Mucosa of rectum (tissue), 2 donors: ENCODE measurements around the gene CACNA1E.
"Not testable (repeated sequence)": the region's sequence is repeated elsewhere in the genome, so short reads cannot be mapped to it uniquely, and the experiment has no call there.

Experiments
- H3K27ac ChIP-seq, 2 donors: one replicate each; pipeline ENCODE4 v1.7.0; 2013; ENCODE audit warnings: inconsistent platforms in 2 of 2, low read depth in 2 of 2, low read length in 2 of 2
- H3K27me3 ChIP-seq, 2 donors: one replicate each; pipeline ENCODE4 v1.7.0; 2013; ENCODE audit warnings: low read length in 2 of 2; ENCODE audit not compliant: control insufficient read depth in 2 of 2, insufficient read depth in 2 of 2
- H3K36me3 ChIP-seq, 2 donors: one replicate each; pipeline ENCODE4 v1.7.0; 2013; ENCODE audit warnings: low read length in 2 of 2; ENCODE audit not compliant: control insufficient read depth in 2 of 2, insufficient read depth in 2 of 2
- H3K4me1 ChIP-seq, 2 donors: one replicate each; pipeline ENCODE4 v1.7.0; 2013; ENCODE audit warnings: low read length in 2 of 2, mild to moderate bottlenecking in 1 of 2; ENCODE audit not compliant: control insufficient read depth in 2 of 2, insufficient read depth in 2 of 2
- H3K4me3 ChIP-seq, 2 donors: one replicate each; pipeline ENCODE4 v1.7.0; 2013; ENCODE audit warnings: low read length in 2 of 2
- H3K9ac ChIP-seq, 2 donors: one replicate each; pipeline ENCODE4 v1.7.0; 2013; ENCODE audit warnings: low read length in 2 of 2, low read depth in 1 of 2, mild to moderate bottlenecking in 1 of 2
- H3K9me3 ChIP-seq, 2 donors: one replicate each; pipeline ENCODE4 v1.7.0; 2013; ENCODE audit warnings: low read length in 2 of 2; ENCODE audit not compliant: control insufficient read depth in 2 of 2
- donor health status: healthy.
- donor health status: Normal muscosa, but diverticular disease.

The CACNA1E gene

GRCh38 chr1:181541458-181541857 is 58.1 kb downstream of the CACNA1E start:
- no peaks in the 10 kb centered on the region for H3K9me3 ChIP-seq
- no peak overlapping the region for H3K27ac ChIP-seq
- no peak overlapping the region for H3K4me3 ChIP-seq
- H3K36me3 ChIP-seq: no peaks in the 10 kb centered on the region
- no peaks in the 10 kb centered on the region for H3K4me1 ChIP-seq
- H3K9ac ChIP-seq: no peak overlapping the region
- H3K27me3 ChIP-seq: no peaks in the 10 kb centered on the region

- Histone ChIP-seq H3K9ac (no peak overlapping the region), H3K27ac (no peak overlapping the region), H3K27me3 (no peaks in the 10 kb centered on the region), H3K9me3 (no peaks in the 10 kb centered on the region), H3K36me3 (no peaks in the 10 kb centered on the region), H3K4me3 (no peak overlapping the region), H3K4me1 (no peaks in the 10 kb centered on the region)
Measured at GRCh38 chr1:181541947-181542346, 58.6 kb downstream of the CACNA1E start.

GRCh38 chr1:181542406-181542805 is 59.1 kb downstream of the CACNA1E start:
- not testable (repeated sequence) for H3K27me3 ChIP-seq, H3K27ac ChIP-seq, H3K9ac ChIP-seq, H3K36me3 ChIP-seq, H3K4me1 ChIP-seq, H3K4me3 ChIP-seq, H3K9me3 ChIP-seq

GRCh38 chr1:181545395-181545794 is 62.1 kb downstream of the CACNA1E start:
- H3K9ac ChIP-seq: no peak overlapping the region

GRCh38 chr1:181548497-181548896 is 65.2 kb downstream of the CACNA1E start:
- Histone ChIP-seq H3K4me3 (no peak overlapping the region), H3K27ac (no peak overlapping the region), H3K27me3 (no peaks in the 10 kb centered on the region), H3K4me1 (no peaks in the 10 kb centered on the region), H3K9ac (no peak overlapping the region), H3K36me3 (no peaks in the 10 kb centered on the region), H3K9me3 (no peaks in the 10 kb centered on the region)

More at GRCh38 chr1:181545395-181545794, 62.1 kb downstream of the CACNA1E start:
- Histone ChIP-seq H3K27me3 (no peaks in the 10 kb centered on the region), H3K36me3 (no peaks in the 10 kb centered on the region), H3K4me1 (no peaks in the 10 kb centered on the region), H3K4me3 (no peak overlapping the region), H3K9me3 (no peaks in the 10 kb centered on the region), H3K27ac (no peak overlapping the region)

GRCh38 chr1:181551249-181551648 is 67.9 kb downstream of the CACNA1E start:
- no peaks in the 10 kb centered on the region for H3K4me1 ChIP-seq
- no peak overlapping the region for H3K9ac ChIP-seq
- H3K4me3 ChIP-seq: no peak overlapping the region
- no peaks in the 10 kb centered on the region for H3K27me3 ChIP-seq
- H3K36me3 ChIP-seq: no peaks in the 10 kb centered on the region
- H3K9me3 ChIP-seq: no peaks in the 10 kb centered on the region
- H3K27ac ChIP-seq: no peak overlapping the region

GRCh38 chr1:181551754-181552153 is 68.4 kb downstream of the CACNA1E start:
- no peak overlapping the region for H3K27ac ChIP-seq

GRCh38 chr1:181554465-181554864 is 71.1 kb downstream of the CACNA1E start:
- H3K4me1 ChIP-seq: no peaks in the 10 kb centered on the region
- H3K36me3 ChIP-seq: no peaks in the 10 kb centered on the region
- no peaks in the 10 kb centered on the region for H3K9me3 ChIP-seq
- no peak overlapping the region for H3K27ac ChIP-seq
- no peaks in the 10 kb centered on the region for H3K27me3 ChIP-seq
- no peak overlapping the region for H3K4me3 ChIP-seq
- no peak overlapping the region for H3K9ac ChIP-seq

More at GRCh38 chr1:181551754-181552153, 68.4 kb downstream of the CACNA1E start:
- Histone ChIP-seq H3K36me3 (no peaks in the 10 kb centered on the region), H3K4me3 (no peak overlapping the region), H3K9me3 (no peaks in the 10 kb centered on the region), H3K4me1 (no peaks in the 10 kb centered on the region), H3K27me3 (no peaks in the 10 kb centered on the region), H3K9ac (no peak overlapping the region)

GRCh38 chr1:181556631-181557030 is 73.3 kb downstream of the CACNA1E start:
- no peaks in the 10 kb centered on the region for H3K9me3 ChIP-seq
- no peak overlapping the region for H3K4me3 ChIP-seq
- H3K27me3 ChIP-seq: no peaks in the 10 kb centered on the region
- no peak overlapping the region for H3K27ac ChIP-seq
- no peaks in the 10 kb centered on the region for H3K4me1 ChIP-seq
- no peak overlapping the region for H3K9ac ChIP-seq
- no peaks in the 10 kb centered on the region for H3K36me3 ChIP-seq

GRCh38 chr1:181557313-181557712 is 74.0 kb downstream of the CACNA1E start:
- Histone ChIP-seq H3K36me3 (no peaks in the 10 kb centered on the region), H3K27ac (no peak overlapping the region)

GRCh38 chr1:181558416-181558815 is 75.1 kb downstream of the CACNA1E start:
- Histone ChIP-seq H3K9ac (no peak overlapping the region), H3K4me3 (no peak overlapping the region), H3K27me3 (no peaks in the 10 kb centered on the region), H3K27ac (no peak overlapping the region), H3K9me3 (no peaks in the 10 kb centered on the region), H3K36me3 (no peaks in the 10 kb centered on the region), H3K4me1 (no peaks in the 10 kb centered on the region)

More at GRCh38 chr1:181557313-181557712, 74.0 kb downstream of the CACNA1E start:
- Histone ChIP-seq H3K4me3 (no peak overlapping the region), H3K9me3 (no peaks in the 10 kb centered on the region), H3K4me1 (no peaks in the 10 kb centered on the region), H3K27me3 (no peaks in the 10 kb centered on the region), H3K9ac (no peak overlapping the region)
